ENCODE data around the gene FCHO2.

The FCHO2 gene

GRCh38 chr5:73030531-73030930 lies 74.7 kb downstream of the FCHO2 start:
- TF ChIP-seq, protein P1, sequence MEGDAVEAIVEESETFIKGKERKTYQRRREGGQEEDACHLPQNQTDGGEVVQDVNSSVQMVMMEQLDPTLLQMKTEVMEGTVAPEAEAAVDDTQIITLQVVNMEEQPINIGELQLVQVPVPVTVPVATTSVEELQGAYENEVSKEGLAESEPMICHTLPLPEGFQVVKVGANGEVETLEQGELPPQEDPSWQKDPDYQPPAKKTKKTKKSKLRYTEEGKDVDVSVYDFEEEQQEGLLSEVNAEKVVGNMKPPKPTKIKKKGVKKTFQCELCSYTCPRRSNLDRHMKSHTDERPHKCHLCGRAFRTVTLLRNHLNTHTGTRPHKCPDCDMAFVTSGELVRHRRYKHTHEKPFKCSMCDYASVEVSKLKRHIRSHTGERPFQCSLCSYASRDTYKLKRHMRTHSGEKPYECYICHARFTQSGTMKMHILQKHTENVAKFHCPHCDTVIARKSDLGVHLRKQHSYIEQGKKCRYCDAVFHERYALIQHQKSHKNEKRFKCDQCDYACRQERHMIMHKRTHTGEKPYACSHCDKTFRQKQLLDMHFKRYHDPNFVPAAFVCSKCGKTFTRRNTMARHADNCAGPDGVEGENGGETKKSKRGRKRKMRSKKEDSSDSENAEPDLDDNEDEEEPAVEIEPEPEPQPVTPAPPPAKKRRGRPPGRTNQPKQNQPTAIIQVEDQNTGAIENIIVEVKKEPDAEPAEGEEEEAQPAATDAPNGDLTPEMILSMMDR (IDR thresholded peaks at IDR 0.05; ENCODE audit: low read depth, low read length) = no peak
- TF ChIP-seq, protein P2, sequence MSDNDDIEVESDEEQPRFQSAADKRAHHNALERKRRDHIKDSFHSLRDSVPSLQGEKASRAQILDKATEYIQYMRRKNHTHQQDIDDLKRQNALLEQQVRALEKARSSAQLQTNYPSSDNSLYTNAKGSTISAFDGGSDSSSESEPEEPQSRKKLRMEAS (IDR thresholded peaks at IDR 0.05; ENCODE audit: low read depth, low read length) = no peak
- TF ChIP-seq MYC (IDR thresholded peaks at IDR 0.05; ENCODE audit: low read depth, low read length) = no peak
- TF ChIP-seq POLR2A (IDR thresholded peaks at IDR 0.05; ENCODE audit: extremely low read depth, insufficient read length) = no peak
- no peak overlapping the region for H3K4me3 ChIP-seq (ENCODE audit: low read depth, low read length)
- DNase-seq (ENCODE audit: low read depth) = no peak

- TF ChIP-seq, protein P1 (IDR thresholded peaks at IDR 0.05; ENCODE audit: low read depth, low read length) = no peak
- TF ChIP-seq, protein P2 (IDR thresholded peaks at IDR 0.05; ENCODE audit: low read depth, low read length) = no peak
- TF ChIP-seq POLR2A (IDR thresholded peaks at IDR 0.05; ENCODE audit: extremely low read depth, insufficient read length) = no peak
- TF ChIP-seq MYC (IDR thresholded peaks at IDR 0.05; ENCODE audit: low read depth, low read length) = no peak
- DNase-seq (ENCODE audit: low read depth) = no peak
- H3K4me3 ChIP-seq (ENCODE audit: low read depth, low read length) = no peak overlapping the region
Observed at GRCh38 chr5:73030995-73031394, 75.2 kb downstream of the FCHO2 start.

DNA sequence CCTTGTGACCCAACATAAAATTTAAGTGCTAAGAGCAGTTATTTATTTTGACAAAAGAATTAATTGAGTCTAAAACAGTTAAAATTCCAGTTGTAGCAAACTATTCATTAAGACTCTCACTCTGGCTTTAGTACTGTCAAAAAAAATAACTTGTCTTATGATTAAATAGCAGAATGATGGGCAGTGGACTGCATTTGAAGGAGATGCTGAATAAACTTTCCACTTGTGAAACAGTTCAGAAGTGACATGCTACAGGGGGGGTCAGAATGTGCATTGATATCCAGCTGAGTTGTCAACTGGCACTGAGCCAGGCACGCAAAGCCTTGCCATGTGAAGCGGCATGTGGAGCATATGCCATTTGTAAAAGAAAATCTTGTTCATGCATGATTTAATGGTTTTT lies 76.0 kb downstream of the FCHO2 start:
- TF ChIP-seq POLR2A (IDR thresholded peaks at IDR 0.05; ENCODE audit: extremely low read depth, insufficient read length) = no peak
- TF ChIP-seq, protein P2 (IDR thresholded peaks at IDR 0.05; ENCODE audit: low read depth, low read length) = no peak
- TF ChIP-seq, protein P1 (IDR thresholded peaks at IDR 0.05; ENCODE audit: low read depth, low read length) = no peak
- TF ChIP-seq MYC (IDR thresholded peaks at IDR 0.05; ENCODE audit: low read depth, low read length) = no peak
- no peak overlapping the region for H3K4me3 ChIP-seq (ENCODE audit: low read depth, low read length)
- no peak for DNase-seq (ENCODE audit: low read depth)

DNA sequence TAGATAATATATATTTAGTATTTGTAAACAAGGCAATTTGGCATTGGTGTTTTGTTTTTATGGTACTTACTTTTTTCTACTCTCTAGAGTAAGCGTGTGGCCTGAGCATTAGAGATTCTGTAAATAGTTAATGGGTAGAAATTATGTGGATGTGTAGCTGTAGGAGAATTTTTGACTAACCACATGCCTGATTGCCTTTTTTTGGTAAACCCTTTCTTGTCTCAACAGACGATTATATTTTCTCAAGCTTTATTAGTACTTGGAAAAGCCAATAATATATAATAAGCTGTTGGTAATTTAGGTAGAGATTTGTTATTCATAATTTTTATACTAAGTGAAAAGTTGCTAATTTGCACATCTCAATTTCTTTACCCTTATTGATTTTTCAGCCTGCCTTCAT lies 76.8 kb downstream of the FCHO2 start:
- TF ChIP-seq, protein P2 (IDR thresholded peaks at IDR 0.05; ENCODE audit: low read depth, low read length) = no peak
- TF ChIP-seq MYC (IDR thresholded peaks at IDR 0.05; ENCODE audit: low read depth, low read length) (no peak), POLR2A (IDR thresholded peaks at IDR 0.05; ENCODE audit: extremely low read depth, insufficient read length) (no peak)
- TF ChIP-seq, protein P1 (IDR thresholded peaks at IDR 0.05; ENCODE audit: low read depth, low read length) = no peak
- H3K4me3 ChIP-seq (ENCODE audit: low read depth, low read length) = no peak overlapping the region
- no peak for DNase-seq (ENCODE audit: low read depth)

GRCh38 chr5:73037545-73037944 lies 81.7 kb downstream of the FCHO2 start:
- no peak for DNase-seq (ENCODE audit: low read depth)

GRCh38 chr5:73039082-73039481 lies 83.2 kb downstream of the FCHO2 start:
- no peak overlapping the region for H3K4me3 ChIP-seq (ENCODE audit: low read depth, low read length)
- DNase-seq (ENCODE audit: low read depth) = peak; percentile 2
- no peak for TF ChIP-seq POLR2A (IDR thresholded peaks at IDR 0.05; ENCODE audit: extremely low read depth, insufficient read length)
- TF ChIP-seq, protein P2 (IDR thresholded peaks at IDR 0.05; ENCODE audit: low read depth, low read length) = no peak
- TF ChIP-seq, protein P1 (IDR thresholded peaks at IDR 0.05; ENCODE audit: low read depth, low read length) = no peak
- no peak for TF ChIP-seq MYC (IDR thresholded peaks at IDR 0.05; ENCODE audit: low read depth, low read length)

More at GRCh38 chr5:73037545-73037944, 81.7 kb downstream of the FCHO2 start:
- TF ChIP-seq, protein P1 (IDR thresholded peaks at IDR 0.05; ENCODE audit: low read depth, low read length) = no peak
- H3K4me3 ChIP-seq (ENCODE audit: low read depth, low read length) = no peak overlapping the region
